B cell (primary cell): ENCODE data around the gene MYL6. TPM values are rescaled to one million over a fixed set of nuclear protein-coding genes. Genes with fewer than 3 reads are reported as not detected.
A peak's percentile ranks its signal among the peaks of the same experiment; 100 is the strongest.

ENCODE experiments used
- ATAC-seq: fragments of 200-7000 bp; cut with Tn5 transposase; one replicate; pipeline ENCODE4 v1.10.0; 2021; ENCODE audit warnings: low read depth, mild to moderate bottlenecking, moderate number of reproducible peaks, moderate library complexity
- CTCF ChIA-PET: fragments of 350-600 bp; sonication (Branson Sonifier 250); formaldehyde crosslinking; loops from one replicate; lab custom pipeline; 2021; ENCODE audit warnings: antibody characterized with exemption, inconsistent platforms; lab: Charles Lee
- POLR2A ChIA-PET: fragments of 350-600 bp; sonication (Branson Sonifier 250); formaldehyde crosslinking; loops from one replicate; lab custom pipeline; 2021; ENCODE audit warnings: antibody characterized with exemption; lab: Charles Lee
- DNase-seq: peaks from one replicate; pipeline ENCODE4 v3.0.0; 2013
- H2AFZ ChIP-seq: 2 replicates; pipeline ENCODE4 v1.6.1; 2012; ENCODE audit warnings: mild to moderate bottlenecking, low read depth, low read length; ENCODE audit not compliant: insufficient read depth, poor library complexity, severe bottlenecking
- H3K27ac ChIP-seq, 2 donors: 1 replicate in 1 of 2; 2 replicates in 1 of 2; pipeline ENCODE4 v1.5.1; 2012 to 2013; ENCODE audit warnings: low read length in 2 of 2, mild to moderate bottlenecking in 2 of 2, moderate library complexity in 1 of 2
- H3K27me3 ChIP-seq, 4 experiments: fragments of 200-600 bp in 1 of 4; sonication (generic) in 1 of 4; replicated peaks in 1 of 4; 1 replicate in 2 of 4; 2 replicates in 2 of 4; pipeline versions ENCODE4 v1.6.1 to v1.7.0; 2013 to 2016; ENCODE audit warnings: low read length in 3 of 4, mild to moderate bottlenecking in 2 of 4, mixed read lengths in 1 of 4, moderate library complexity in 1 of 4; ENCODE audit not compliant: insufficient read depth in 4 of 4, control insufficient read depth in 3 of 4; ENCODE audit errors: control extremely low read depth in 1 of 4
- H3K36me3 ChIP-seq, 2 experiments: replicated peaks in 1 of 2; 1 replicate in 1 of 2; 2 replicates in 1 of 2; pipeline versions ENCODE4 v1.6.1 to v1.7.1; 2013; ENCODE audit warnings: low read length in 1 of 2; ENCODE audit not compliant: insufficient read depth in 2 of 2, control insufficient read depth in 1 of 2; ENCODE audit errors: control extremely low read depth in 1 of 2, extremely low read depth in 1 of 2
- H3K4me1 ChIP-seq, 2 donors: fragments of 200-600 bp in 1 of 2; sonication (generic) in 1 of 2; 1 replicate in 1 of 2; 2 replicates in 1 of 2; pipeline versions ENCODE4 v1.5.1 to v1.6.1; 2013 to 2017; ENCODE audit warnings: low read length in 2 of 2; ENCODE audit not compliant: control insufficient read depth in 2 of 2, insufficient read depth in 2 of 2
- H3K4me2 ChIP-seq: replicated peaks from 2 replicates; pipeline ENCODE3; 2012; ENCODE audit warnings: mild to moderate bottlenecking, low read depth, low read length; ENCODE audit not compliant: poor library complexity, severe bottlenecking
- H3K4me3 ChIP-seq, 5 experiments: fragments of 200-600 bp in 1 of 5; sonication (generic) in 1 of 5; 1 replicate in 3 of 5; 2 replicates in 2 of 5; pipeline versions ENCODE4 v1.5.1 to v1.7.0; 2011 to 2016; ENCODE audit warnings: low read length in 4 of 5, mild to moderate bottlenecking in 4 of 5, low read depth in 2 of 5, control low read depth in 1 of 5, moderate library complexity in 1 of 5; ENCODE audit not compliant: insufficient read depth in 1 of 5; ENCODE audit errors: control extremely low read depth in 1 of 5, extremely low read depth in 1 of 5
- H3K79me2 ChIP-seq: fragments of 200-600 bp; sonication (generic); one replicate; pipeline ENCODE4 v1.6.0; 2016; ENCODE audit warnings: low read length; ENCODE audit not compliant: control insufficient read depth, insufficient read depth
- H3K9ac ChIP-seq: fragments of 200-600 bp; sonication (generic); 2 replicates; pipeline ENCODE4 v1.6.1; 2017; ENCODE audit warnings: mild to moderate bottlenecking, low read length, moderate library complexity
- H3K9me3 ChIP-seq, 3 donors: one replicate each; pipeline versions ENCODE4 v1.6.1 to v1.7.1; 2013; ENCODE audit warnings: low read length in 2 of 3; ENCODE audit not compliant: control insufficient read depth in 2 of 3, insufficient read depth in 1 of 3; ENCODE audit errors: control extremely low read depth in 1 of 3
- H4K20me1 ChIP-seq: 2 replicates; pipeline ENCODE4 v1.6.0; 2012; ENCODE audit warnings: mild to moderate bottlenecking, low read length; ENCODE audit not compliant: insufficient read depth, control insufficient read depth, poor library complexity, severe bottlenecking
- H3K27ac Mint-ChIP-seq: one replicate; pipeline ENCODE4 v1.8.0; 2021; ENCODE audit warnings: mixed read lengths
- H3K27me3 Mint-ChIP-seq: one replicate; pipeline ENCODE4 v1.8.0; 2021; ENCODE audit warnings: mixed read lengths
- H3K4me1 Mint-ChIP-seq: one replicate; pipeline ENCODE4 v1.8.0; 2021; ENCODE audit warnings: mixed read lengths
- H3K4me3 Mint-ChIP-seq: one replicate; pipeline ENCODE4 v1.8.0; 2021; ENCODE audit warnings: mixed read lengths
- H3K9me3 Mint-ChIP-seq: one replicate; pipeline ENCODE4 v1.8.0; 2022; ENCODE audit warnings: mixed read lengths; ENCODE audit not compliant: insufficient read depth
- EZH2 ChIP-seq: IDR thresholded peaks from 2 replicates; pipeline ENCODE4 v1.6.1; 2012; ENCODE audit warnings: borderline replicate concordance, low read depth, mild to moderate bottlenecking, moderate library complexity, low read length; ENCODE audit not compliant: insufficient read depth, poor library complexity, severe bottlenecking
- WGBS: methylation state at CpG from one replicate; pipeline ENCODE4 v1.1.5; 2013; ENCODE audit warnings: missing lambda C conversion rate; ENCODE audit not compliant: insufficient coverage; 5-methylcytosine and 5-hydroxymethylcytosine counted together
- intact Hi-C: fragments of 100-400 bp; cut with micrococcal nuclease; formaldehyde crosslinking; loops from one replicate; pipeline ENCODE4 v1.10.0; 2022
- polyA plus RNA-seq: library from polyadenylated mRNA; depleted of rRNA; stranded (reverse); fragments of >200 nt; gene quantifications from 2 replicates; pipeline ENCODE4 v1.2.3, GENCODE V29; 2012
- total RNA-seq, 2 donors: library from RNA; stranded (reverse); fragments of 120-200 nt in 1 of 2; gene quantifications; 1 replicate in 1 of 2; 2 replicates in 1 of 2; pipeline versions ENCODE4 v1.2.3 to v1.2.4, GENCODE V29; 2013 to 2022
- TF ChIP-seq, protein P1 (sequence below): fragments of 200-600 bp; IDR thresholded peaks from one replicate; pipeline ENCODE4 v1.8.0; 2022; ENCODE audit warnings: antibody characterized with exemption, mild to moderate bottlenecking

The MYL6 gene
- total and polyA plus RNA-seq, 2 donors (not counting 1 experiment from before 2014, with no cell fraction given) = 675 to 711 TPM

DNA sequence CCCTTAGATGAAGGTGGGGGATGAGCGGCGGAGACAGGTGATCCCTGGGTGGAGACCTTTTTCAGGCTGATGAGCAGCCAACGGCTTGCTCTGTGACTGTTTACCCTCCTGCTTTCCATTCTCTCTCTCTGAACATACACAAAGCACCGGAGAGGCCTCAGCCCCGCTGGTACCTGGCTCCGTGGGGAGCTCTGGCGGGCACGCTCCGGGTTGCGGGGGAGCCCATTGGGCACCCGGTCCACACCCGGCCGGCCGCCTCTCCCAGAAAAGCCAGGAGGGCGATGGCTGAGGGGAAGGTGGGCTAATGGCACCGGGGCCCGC lies 30.6 kb downstream of the MYL6 start:
- Mint-ChIP-seq H3K4me1 (peaks cover 45% of the 10 kb centered on the region), H3K9me3 (no peaks in the 10 kb centered on the region), H3K27me3 (no peaks in the 10 kb centered on the region), H3K4me3 (peak overlapping the region; percentile 88), H3K27ac (peak overlapping the region; percentile 80)
- intact Hi-C loops = loop anchor here (1.0 to 10.0 kb wide), 5 partner anchors 30 to 280 kb away; partner anchors contain the start of genes MYL6, RPS26 and SPRYD4
- H4K20me1 ChIP-seq = no peaks in the 10 kb centered on the region
- H3K4me3 ChIP-seq = peak overlapping the region; percentile 61 to 89 (median 80)
- peak overlapping the region; percentile 30 to 62 for H3K27ac ChIP-seq
- peak overlapping the region; percentile 73 for H2AFZ ChIP-seq
- H3K36me3 ChIP-seq = peaks cover 3 to 27% of the 10 kb centered on the region in 2 experiments
- H3K9me3 ChIP-seq = no peaks in the 10 kb centered on the region
- POLR2A ChIA-PET = interaction anchor here (0.6 to 3.2 kb wide), 13 partner anchors 13 to 1212 kb away, joined by 3 to 35 read pairs (median 6); partner anchors contain the start of genes ESYT1, MYL6, RAB5B and RNF41
- CTCF ChIA-PET = interaction anchor here (0.7 to 6.7 kb wide), 32 partner anchors 8 to 450 kb away, joined by 3 to 247 read pairs (median 8); partner anchors contain the start of genes ANKRD52, ESYT1, MYL6B and NABP2
- WGBS = 0% methylated on average over 11 of the region's 17 CpGs
- H3K9ac ChIP-seq = peak overlapping the region; percentile 92
- H3K79me2 ChIP-seq = peaks cover 29% of the 10 kb centered on the region
- peak overlapping the region; percentile 99 for H3K4me2 ChIP-seq
- no peak for ATAC-seq
- no peak for TF ChIP-seq EZH2
- TF ChIP-seq, protein P1, sequence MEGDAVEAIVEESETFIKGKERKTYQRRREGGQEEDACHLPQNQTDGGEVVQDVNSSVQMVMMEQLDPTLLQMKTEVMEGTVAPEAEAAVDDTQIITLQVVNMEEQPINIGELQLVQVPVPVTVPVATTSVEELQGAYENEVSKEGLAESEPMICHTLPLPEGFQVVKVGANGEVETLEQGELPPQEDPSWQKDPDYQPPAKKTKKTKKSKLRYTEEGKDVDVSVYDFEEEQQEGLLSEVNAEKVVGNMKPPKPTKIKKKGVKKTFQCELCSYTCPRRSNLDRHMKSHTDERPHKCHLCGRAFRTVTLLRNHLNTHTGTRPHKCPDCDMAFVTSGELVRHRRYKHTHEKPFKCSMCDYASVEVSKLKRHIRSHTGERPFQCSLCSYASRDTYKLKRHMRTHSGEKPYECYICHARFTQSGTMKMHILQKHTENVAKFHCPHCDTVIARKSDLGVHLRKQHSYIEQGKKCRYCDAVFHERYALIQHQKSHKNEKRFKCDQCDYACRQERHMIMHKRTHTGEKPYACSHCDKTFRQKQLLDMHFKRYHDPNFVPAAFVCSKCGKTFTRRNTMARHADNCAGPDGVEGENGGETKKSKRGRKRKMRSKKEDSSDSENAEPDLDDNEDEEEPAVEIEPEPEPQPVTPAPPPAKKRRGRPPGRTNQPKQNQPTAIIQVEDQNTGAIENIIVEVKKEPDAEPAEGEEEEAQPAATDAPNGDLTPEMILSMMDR = no peak
- no peaks in the 10 kb centered on the region for H3K27me3 ChIP-seq
- peaks cover 19 to 34% of the 10 kb centered on the region in 2 donors for H3K4me1 ChIP-seq
- DNase-seq = no peak
